Glutamatergic neuron (in vitro differentiated cells): Measurements from ENCODE around the gene KLHL33. TPM values are rescaled to one million over a fixed set of nuclear protein-coding genes. Genes with fewer than 3 reads are reported as not detected.

Experiments
- DNase-seq: peaks from one replicate; pipeline ENCODE4 v3.0.0; 2022
- H3K27ac Mint-ChIP-seq: one replicate; pipeline ENCODE4 v1.8.0; 2020; ENCODE audit warnings: mild to moderate bottlenecking, mixed read lengths, inconsistent platforms; ENCODE audit not compliant: unreplicated experiment
- H3K27me3 Mint-ChIP-seq: one replicate; pipeline ENCODE4 v1.8.0; 2020; ENCODE audit warnings: mild to moderate bottlenecking, moderate library complexity, mixed read lengths, inconsistent platforms; ENCODE audit not compliant: unreplicated experiment
- H3K36me3 Mint-ChIP-seq: one replicate; pipeline ENCODE4 v1.8.0; 2020; ENCODE audit warnings: mild to moderate bottlenecking, mixed read lengths, inconsistent platforms; ENCODE audit not compliant: unreplicated experiment
- H3K4me1 Mint-ChIP-seq: one replicate; pipeline ENCODE4 v1.8.0; 2020; ENCODE audit warnings: mild to moderate bottlenecking, low read depth, mixed read lengths, inconsistent platforms; ENCODE audit not compliant: unreplicated experiment
- H3K4me3 Mint-ChIP-seq: one replicate; pipeline ENCODE4 v1.8.0; 2020; ENCODE audit warnings: mild to moderate bottlenecking, mixed read lengths, inconsistent platforms; ENCODE audit not compliant: unreplicated experiment
- H3K9me3 Mint-ChIP-seq: one replicate; pipeline ENCODE4 v1.8.0; 2020; ENCODE audit warnings: mild to moderate bottlenecking, moderate library complexity, mixed read lengths, inconsistent platforms; ENCODE audit not compliant: unreplicated experiment
- CTCF ChIP-seq: fragments of 200-600 bp; sonication (generic); IDR thresholded peaks from one replicate; pipeline ENCODE4 v1.5.0; 2021; ENCODE audit not compliant: partially characterized antibody, unreplicated experiment
- total RNA-seq: library from RNA; stranded (reverse); fragmentation: NEBNext Ultra II Directional; extraction: Animal tissue kit (Norgen Biotek cat#: 25700); gene quantifications from one replicate; pipeline ENCODE4 v1.2.1, GENCODE V29; 2021; ENCODE audit not compliant: unreplicated experiment

Gene KLHL33
- total RNA-seq, 1 donor from 2014 or later, result 0.15 TPM

GRCh38 chr14:20418501-20418909, 17.5 kb downstream of the KLHL33 start:
- Mint-ChIP-seq H3K27ac (no peak overlapping the region), H3K4me3 (no peak overlapping the region), H3K4me1 (no peaks in the 10 kb centered on the region), H3K36me3 (no peaks in the 10 kb centered on the region), H3K27me3 (no peaks in the 10 kb centered on the region), H3K9me3 (peaks cover 6% of the 10 kb centered on the region)
- TF ChIP-seq CTCF, result no peak
- no peak for DNase-seq

- TF ChIP-seq CTCF, result no peak
- H3K36me3 Mint-ChIP-seq, result no peaks in the 10 kb centered on the region
- no peak for DNase-seq
- peaks cover 6% of the 10 kb centered on the region for H3K9me3 Mint-ChIP-seq
- no peak overlapping the region for H3K4me3 Mint-ChIP-seq
- no peaks in the 10 kb centered on the region for H3K4me1 Mint-ChIP-seq
- H3K27ac Mint-ChIP-seq, result no peak overlapping the region
- H3K27me3 Mint-ChIP-seq, result no peaks in the 10 kb centered on the region
Observed at GRCh38 chr14:20417250-20418186, 18.4 kb downstream of the KLHL33 start.

DNA sequence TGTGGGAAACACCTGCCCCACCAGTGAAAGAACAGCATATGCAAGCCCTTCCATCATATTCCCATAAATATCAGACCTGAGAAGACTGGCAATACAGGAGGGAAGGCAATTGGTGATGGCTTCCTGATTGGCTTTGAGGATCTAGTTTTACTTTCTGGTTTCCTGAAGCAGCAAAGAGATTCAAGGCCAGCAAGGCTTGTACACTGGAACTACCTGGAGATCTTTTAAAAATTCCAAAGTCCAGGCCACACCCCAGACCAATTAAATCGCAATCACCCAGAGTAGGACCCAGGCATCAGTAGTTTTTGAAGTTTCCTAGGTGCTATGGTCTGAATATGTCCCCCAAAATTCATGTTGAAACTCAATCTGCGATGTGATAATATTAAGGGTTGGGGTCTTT, 19.7 kb downstream of the KLHL33 start:
- H3K4me3 Mint-ChIP-seq, result no peak overlapping the region

GRCh38 chr14:20415782-20416206, 20.2 kb downstream of the KLHL33 start:
- TF ChIP-seq CTCF, result peak; percentile 75
- Mint-ChIP-seq H3K4me3 (no peak overlapping the region), H3K36me3 (no peaks in the 10 kb centered on the region), H3K27me3 (no peaks in the 10 kb centered on the region), H3K27ac (no peak overlapping the region), H3K4me1 (no peaks in the 10 kb centered on the region), H3K9me3 (peaks cover 6% of the 10 kb centered on the region)
- no peak for DNase-seq

More for the DNA sequence above, 19.7 kb downstream of the KLHL33 start:
- Mint-ChIP-seq H3K9me3 (peaks cover 6% of the 10 kb centered on the region), H3K27me3 (no peaks in the 10 kb centered on the region), H3K4me1 (no peaks in the 10 kb centered on the region), H3K27ac (no peak overlapping the region), H3K36me3 (no peaks in the 10 kb centered on the region)
- no peak for TF ChIP-seq CTCF
- no peak for DNase-seq

- Mint-ChIP-seq H3K9me3 (peaks cover 6% of the 10 kb centered on the region), H3K4me3 (peak overlapping the region; percentile 96), H3K36me3 (no peaks in the 10 kb centered on the region), H3K4me1 (no peaks in the 10 kb centered on the region), H3K27ac (peak overlapping the region; percentile 79), H3K27me3 (peaks cover 2% of the 10 kb centered on the region)
- no peak for DNase-seq
- TF ChIP-seq CTCF, result no peak
Observed at GRCh38 chr14:20413744-20414082, 22.3 kb downstream of the KLHL33 start.
